ENCODE measurements around the gene TLR8.
"Not testable (repeated sequence)": the region's sequence is repeated elsewhere in the genome, so short reads cannot be mapped to it uniquely, and the experiment has no call there.

TLR8 gene

GRCh38 chrX:12898073-12898472 is 8.3 kb upstream of the TLR8 start:
- no peak for DNase-seq (ENCODE audit: low read depth in 2 of 2)

GRCh38 chrX:12899506-12899905 is 6.9 kb upstream of the TLR8 start:
- no peak for DNase-seq (ENCODE audit: low read depth in 2 of 2)

GRCh38 chrX:12901486-12901885 is 4.9 kb upstream of the TLR8 start:
- DNase-seq (ENCODE audit: low read depth in 2 of 2), result no peak

- no peak for DNase-seq (ENCODE audit: low read depth in 2 of 2)
Observed at GRCh38 chrX:12903646-12904045, 2.8 kb upstream of the TLR8 start.

- DNase-seq (ENCODE audit: low read depth in 2 of 2), result no peak
Observed at GRCh38 chrX:12910423-12911121, 4.2 kb downstream of the TLR8 start.

- no peak for DNase-seq (ENCODE audit: low read depth in 2 of 2)
Observed at GRCh38 chrX:12911122-12911470, 4.7 kb downstream of the TLR8 start.

- no peak for DNase-seq (ENCODE audit: low read depth in 2 of 2)
Observed at GRCh38 chrX:12912791-12913482, 6.5 kb downstream of the TLR8 start.

- DNase-seq (ENCODE audit: low read depth in 2 of 2), result no peak
Observed at GRCh38 chrX:12917753-12918152, 11.3 kb downstream of the TLR8 start.

- no peak for DNase-seq (ENCODE audit: low read depth in 2 of 2)
Observed at GRCh38 chrX:12919051-12919450, 12.6 kb downstream of the TLR8 start.

- no peak for DNase-seq (ENCODE audit: low read depth in 2 of 2)
Observed at GRCh38 chrX:12919620-12920019, 13.2 kb downstream of the TLR8 start.

- no peak for DNase-seq (ENCODE audit: low read depth in 2 of 2)
Observed at GRCh38 chrX:12920990-12921389, 14.6 kb downstream of the TLR8 start.

- DNase-seq (ENCODE audit: low read depth in 2 of 2), result peak in 1 of 2 experiments; percentile 1
Observed at GRCh38 chrX:12921886-12922598, 15.6 kb downstream of the TLR8 start.

GRCh38 chrX:12922599-12922919 is 16.1 kb downstream of the TLR8 start:
- no peak for DNase-seq (ENCODE audit: low read depth in 2 of 2)

GRCh38 chrX:12929701-12930100 is 23.3 kb downstream of the TLR8 start:
- DNase-seq (ENCODE audit: low read depth in 2 of 2), result no peak

- no peak for DNase-seq (ENCODE audit: low read depth in 2 of 2)
Observed at GRCh38 chrX:12930150-12930549, 23.7 kb downstream of the TLR8 start.

- DNase-seq (ENCODE audit: low read depth in 2 of 2), result no peak
Observed at GRCh38 chrX:12932244-12932643, 25.8 kb downstream of the TLR8 start.

GRCh38 chrX:12934850-12935249 is 28.4 kb downstream of the TLR8 start:
- DNase-seq (ENCODE audit: low read depth in 2 of 2), result no peak

GRCh38 chrX:12936947-12937346 is 30.5 kb downstream of the TLR8 start:
- no peak for DNase-seq (ENCODE audit: low read depth in 2 of 2)

- not testable (repeated sequence) for DNase-seq (ENCODE audit: low read depth in 2 of 2)
Observed at GRCh38 chrX:12940471-12940870, 34.1 kb downstream of the TLR8 start.

GRCh38 chrX:12943592-12943991 is 37.2 kb downstream of the TLR8 start:
- not testable (repeated sequence) for DNase-seq (ENCODE audit: low read depth in 2 of 2)

GRCh38 chrX:12944452-12944851 is 38.0 kb downstream of the TLR8 start:
- DNase-seq (ENCODE audit: low read depth in 2 of 2), result not testable (repeated sequence)

GRCh38 chrX:12945494-12945893 is 39.1 kb downstream of the TLR8 start:
- DNase-seq (ENCODE audit: low read depth in 2 of 2), result no peak

GRCh38 chrX:12946406-12946805 is 40.0 kb downstream of the TLR8 start:
- no peak for DNase-seq (ENCODE audit: low read depth in 2 of 2)

All from fibroblast of skin of left quadriceps (primary cell).